GM19372 (cell line): ENCODE data around the gene FHL5.
"Not testable (repeated sequence)": the region's sequence is repeated elsewhere in the genome, so short reads cannot be mapped to it uniquely, and the experiment has no call there.

ENCODE experiments used
- ATAC-seq: cut with Tn5 transposase; IDR thresholded peaks from one replicate; pipeline ENCODE4 v1.9.1; 2021; ENCODE audit warnings: mild to moderate bottlenecking, low read depth, moderate library complexity; ENCODE audit not compliant: unreplicated experiment

FHL5 gene, protein sequence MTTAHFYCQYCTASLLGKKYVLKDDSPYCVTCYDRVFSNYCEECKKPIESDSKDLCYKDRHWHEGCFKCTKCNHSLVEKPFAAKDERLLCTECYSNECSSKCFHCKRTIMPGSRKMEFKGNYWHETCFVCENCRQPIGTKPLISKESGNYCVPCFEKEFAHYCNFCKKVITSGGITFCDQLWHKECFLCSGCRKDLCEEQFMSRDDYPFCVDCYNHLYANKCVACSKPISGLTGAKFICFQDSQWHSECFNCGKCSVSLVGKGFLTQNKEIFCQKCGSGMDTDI

DNA sequence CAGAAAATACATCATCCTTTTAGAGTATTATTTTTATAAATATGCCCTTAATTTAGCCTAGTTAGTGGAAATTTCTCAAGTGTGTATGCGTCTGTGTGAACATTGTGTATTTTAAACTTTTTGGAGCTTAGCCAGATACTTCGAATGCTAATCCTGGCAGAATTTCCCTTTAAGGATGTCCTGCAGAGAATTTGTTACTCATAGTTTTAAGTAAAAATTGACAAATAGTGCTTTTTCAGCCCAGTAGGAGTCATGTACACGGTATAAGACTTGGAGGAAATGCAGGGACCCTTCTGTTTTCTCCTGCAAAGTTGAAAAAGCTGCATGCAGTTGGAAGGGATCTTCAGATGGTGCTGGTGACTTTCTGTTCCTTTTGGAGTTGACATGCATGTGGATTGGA is at the start of gene FHL5:
FHL5 (plus strand) TSS at position 243 of the 400 bp plus-strand sequence. CDS start 40,486 bp downstream, outside the sequence.
- ATAC-seq: no peak

DNA sequence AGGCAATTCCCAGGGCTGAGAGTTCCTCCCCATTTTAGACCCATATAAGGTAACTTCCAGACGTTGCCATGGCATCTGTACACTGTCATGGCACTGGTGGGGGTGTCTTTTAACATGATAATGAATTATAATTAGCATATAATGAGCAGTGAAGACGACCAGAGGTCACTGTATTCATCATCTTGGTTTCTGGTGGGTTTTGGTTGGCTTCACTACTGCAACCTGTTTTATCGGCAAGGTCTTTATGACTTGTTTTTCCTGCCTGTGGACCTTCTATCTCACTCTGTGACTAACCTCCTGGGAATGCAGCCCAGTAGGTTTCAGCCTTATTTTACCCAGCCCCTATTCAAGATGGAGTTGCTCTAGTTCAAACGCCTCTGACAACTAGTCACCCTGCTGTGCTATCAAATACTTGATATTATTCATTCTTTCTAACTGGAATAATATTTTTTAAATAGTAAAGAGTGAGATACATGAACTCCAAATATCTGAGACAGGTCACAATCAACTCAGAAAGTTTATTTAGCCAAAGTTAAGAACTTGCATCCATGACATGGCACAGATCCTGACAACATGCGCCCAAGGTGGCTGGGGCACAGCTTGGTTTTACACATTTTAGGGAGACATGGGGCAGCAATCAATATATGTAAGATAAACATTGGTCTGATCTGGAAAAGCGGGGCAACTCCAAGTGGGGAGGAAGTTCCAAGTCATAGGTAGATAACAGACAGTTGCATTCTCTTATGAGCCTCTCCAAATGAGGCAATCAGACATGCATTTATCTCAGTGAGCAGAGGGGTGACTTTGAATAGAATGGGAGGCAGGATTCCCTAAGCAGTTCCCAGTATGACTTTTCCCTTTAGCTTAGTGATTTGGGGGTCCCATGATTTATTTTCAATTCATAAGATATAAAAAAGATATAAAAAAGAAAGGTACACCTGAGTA is 42.5 kb upstream of the FHL5 start:
- no peak for ATAC-seq

DNA sequence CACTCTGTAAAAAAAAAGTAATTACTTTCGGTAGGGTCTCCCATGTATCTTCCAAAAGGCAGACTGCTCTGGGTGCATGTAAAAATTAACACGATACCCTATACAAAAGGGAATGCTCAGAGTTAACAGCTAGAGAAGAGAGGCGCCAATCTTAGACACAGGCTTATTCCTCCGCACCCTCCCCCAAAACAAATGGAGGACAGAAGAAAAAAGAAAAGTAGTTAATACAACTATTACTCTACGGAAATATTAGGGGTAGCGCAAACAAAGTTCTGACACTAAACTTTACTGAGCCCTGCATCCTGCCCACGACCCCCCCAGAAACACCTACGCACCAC is 41.7 kb upstream of the FHL5 start:
- ATAC-seq: peak; percentile 22

DNA sequence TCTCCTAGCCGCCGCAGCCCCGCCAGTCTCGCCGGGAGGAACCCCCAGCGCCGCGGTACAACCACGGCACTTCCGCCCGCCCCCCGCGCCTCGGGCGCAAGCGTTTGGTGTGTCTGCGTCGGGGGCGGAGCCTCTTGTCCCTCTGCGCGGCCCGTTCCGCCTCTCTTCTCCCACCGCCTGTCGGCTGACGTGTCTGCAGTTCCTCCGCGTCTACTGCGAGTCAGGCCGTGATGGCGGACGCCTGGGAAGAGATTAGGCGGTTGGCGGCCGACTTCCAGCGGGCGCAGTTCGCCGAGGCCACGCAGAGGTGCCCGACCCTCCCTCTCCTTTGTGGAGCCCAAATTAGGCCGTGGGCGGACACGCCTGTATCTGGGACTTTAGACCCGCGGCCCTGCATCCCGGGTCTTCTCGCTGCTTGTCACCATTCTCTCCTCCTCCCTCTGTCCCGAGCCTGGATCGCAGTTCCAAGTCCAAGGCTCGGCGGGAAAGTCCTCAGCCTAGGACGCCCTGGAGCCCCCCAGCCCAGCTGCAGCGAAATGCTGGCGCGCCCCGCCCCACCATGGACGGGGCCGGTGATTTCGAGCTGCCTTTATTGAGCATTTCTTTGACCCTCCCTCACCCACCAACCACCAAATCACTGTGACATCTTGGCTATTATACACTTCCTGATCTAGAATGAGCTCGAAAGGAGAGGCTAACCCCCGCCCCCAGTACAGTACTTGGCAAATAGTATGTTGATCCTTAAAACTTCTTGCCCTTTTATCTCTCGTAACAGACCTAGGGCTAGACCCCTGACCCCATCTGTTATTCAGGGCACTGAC is 41.1 kb upstream of the FHL5 start, which contains the start of gene UFL1:
UFL1 (plus strand) TSS at position 163 of the 821 bp plus-strand sequence; CDS start at position 231, 68 bp downstream.
- ATAC-seq: peak; percentile 95

DNA sequence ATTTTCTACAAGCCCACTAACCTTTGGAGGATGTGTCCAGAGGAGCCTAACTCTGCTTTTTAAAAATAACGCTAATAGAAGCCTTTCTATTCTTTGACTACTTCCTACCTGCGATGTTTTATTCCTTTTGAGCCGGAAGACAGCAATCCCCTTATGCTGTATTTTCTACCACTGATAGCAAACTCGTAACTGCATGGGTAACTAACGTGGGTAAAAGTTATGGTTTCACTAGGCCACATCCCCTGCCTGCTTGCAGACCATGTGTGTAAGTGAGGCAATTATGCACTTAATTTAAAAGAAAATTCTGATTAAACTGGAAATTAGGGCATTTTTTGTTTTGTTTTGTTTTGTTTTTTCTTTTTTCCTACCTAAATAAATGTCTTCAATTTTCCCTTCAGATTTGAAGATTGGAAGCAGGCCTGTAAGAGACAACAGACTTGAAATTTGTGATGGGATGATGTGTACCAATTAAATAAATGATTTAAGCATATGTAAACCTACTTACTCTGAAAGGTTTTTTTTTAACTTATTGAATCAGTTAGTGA is 40.4 kb upstream of the FHL5 start:
- peak; percentile 15 for ATAC-seq

DNA sequence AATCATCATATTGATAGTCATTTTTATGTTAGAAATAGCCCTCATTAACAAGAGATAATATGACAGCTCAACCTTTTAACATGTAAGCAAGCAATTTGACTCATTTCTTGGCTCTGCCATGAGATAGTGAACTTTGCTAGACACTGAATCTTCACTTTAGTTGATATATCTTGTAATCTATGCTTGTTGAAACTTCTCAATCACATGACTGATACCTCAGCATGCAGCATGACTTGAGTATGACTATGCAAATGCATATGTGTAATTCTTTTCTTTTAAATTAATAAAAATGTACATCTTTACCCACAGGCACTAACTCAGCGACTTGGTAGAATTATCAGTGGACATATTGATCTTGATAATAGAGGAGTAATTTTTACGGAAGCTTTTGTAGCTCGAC is 34.7 kb upstream of the FHL5 start:
- no peak for ATAC-seq

DNA sequence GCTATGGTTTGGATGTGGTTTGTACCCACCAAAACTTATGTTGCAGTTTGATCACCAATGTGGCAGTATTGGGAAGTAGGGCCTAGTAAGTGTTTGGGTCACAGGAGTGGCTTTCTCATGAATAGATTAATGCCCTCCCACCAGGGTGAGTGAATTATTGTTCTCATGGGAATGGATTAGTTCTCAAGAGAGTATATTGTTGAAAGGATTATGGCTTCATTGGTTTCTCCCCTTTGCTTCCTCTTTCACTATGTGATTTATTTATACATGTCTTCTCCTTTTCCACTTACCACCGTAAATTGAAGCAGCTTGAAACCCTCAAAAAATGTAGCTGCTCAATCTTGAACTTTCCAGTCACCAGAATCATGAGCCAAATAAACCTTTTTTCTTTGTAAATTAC is 30.5 kb upstream of the FHL5 start:
- no peak for ATAC-seq

DNA sequence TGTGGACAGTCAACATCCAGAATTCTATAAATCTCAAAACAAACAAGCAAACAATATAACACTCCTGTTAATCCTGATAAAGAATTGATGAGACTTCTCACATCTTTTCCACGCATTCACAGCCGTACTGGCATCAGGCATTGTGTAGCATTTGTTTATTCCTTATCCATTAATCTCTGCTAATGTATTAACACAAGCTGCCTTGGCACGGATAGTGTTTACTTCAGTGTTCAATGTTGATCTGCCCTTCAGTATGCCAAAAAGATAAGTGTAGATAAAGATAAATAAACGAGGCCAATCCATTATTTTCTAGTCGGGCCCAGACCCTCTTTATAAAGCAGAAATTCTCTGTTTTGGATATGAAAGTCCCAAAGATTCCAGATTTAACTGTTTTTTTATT is 25.2 kb upstream of the FHL5 start:
- ATAC-seq: no peak

DNA sequence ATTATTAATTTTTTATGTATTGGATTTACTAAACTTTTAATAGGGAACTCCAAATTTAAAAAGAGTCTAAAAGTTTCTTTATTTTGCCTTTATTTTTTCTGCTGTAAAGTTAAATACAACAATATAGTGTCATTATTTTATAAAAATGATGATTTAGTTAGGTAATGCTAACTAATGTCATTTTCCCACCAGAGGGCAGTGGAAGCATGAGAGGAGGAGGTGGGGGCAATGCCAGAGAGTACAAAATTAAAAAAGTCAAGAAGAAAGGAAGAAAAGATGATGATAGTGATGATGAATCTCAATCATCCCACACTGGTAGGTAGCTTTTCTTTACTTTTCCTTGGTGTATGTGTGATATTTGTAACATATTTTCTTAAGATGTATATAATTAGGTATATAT is 20.2 kb upstream of the FHL5 start:
- ATAC-seq: no peak

DNA sequence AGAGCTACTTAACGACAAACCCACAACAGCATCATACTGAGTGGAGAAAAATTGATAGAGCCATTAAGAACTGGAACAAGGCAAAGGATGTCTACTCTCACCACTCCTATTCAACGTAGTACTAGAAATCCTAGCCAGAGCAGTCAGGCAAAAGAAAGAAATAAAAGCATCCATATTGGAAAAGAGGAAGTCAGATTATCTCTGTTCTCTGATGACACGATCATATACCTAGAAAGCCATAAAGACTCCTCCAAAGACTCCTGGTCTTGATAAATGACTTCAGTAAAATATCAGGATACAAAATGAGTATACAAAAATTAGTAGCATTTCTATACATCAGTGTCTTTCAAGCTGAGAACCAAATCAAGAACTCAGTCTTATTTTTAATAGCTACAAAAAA is 17.0 kb upstream of the FHL5 start:
- ATAC-seq: no peak

DNA sequence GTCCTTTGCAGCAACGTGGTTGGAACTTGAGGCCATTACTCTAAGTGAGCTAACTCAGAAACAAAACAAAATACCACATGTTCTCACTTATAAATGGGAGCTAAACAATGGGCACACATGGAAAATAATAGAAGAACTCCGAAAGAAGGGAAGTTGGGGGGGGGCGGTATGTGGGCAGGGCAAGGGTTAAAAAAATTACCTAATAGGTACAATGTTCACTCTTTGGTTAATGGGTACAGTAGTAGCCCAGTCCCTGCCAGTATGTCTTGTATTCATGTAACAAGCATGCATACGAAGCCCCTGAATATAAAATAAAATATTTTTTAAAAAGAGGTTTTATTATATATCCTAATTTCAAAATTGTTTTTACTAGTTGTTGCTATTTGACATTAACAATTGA is 15.3 kb upstream of the FHL5 start:
- no peak for ATAC-seq

DNA sequence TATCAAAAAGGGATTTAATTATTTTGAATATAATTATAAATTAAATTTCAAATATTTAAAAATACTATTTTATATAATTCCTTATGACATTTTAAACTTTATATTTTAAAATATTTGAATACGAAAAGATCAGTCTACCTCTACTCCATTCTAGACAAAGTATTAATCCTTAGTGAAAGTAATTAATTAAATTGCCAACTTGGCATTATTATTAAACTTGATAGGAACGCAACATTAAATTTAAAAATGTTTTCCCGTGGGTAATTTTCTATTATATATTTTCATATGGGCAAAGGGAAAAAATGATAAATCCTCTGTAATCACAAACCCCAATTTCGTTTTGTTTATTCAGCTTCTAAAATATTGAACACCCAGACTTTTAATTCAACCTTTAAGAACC is 8.4 kb upstream of the FHL5 start:
- no peak for ATAC-seq

DNA sequence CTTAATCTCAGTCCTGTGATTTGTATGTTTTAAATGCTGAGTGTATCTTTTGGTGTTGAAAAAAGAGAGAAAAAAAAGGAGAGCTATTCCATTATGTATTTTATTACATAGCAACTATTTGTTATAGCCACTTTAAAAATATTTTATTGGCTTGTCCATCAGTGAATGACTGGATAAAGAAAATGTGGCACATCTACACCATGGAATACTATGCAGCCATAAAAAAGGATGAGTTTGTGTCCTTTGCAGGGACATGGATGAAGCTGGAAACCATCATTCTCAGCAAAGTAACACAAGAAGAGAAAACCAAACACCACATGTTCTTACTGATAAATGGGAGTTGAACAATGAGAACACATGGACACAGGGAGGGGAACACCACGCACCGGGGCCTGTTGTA is 3.2 kb upstream of the FHL5 start:
- not testable (repeated sequence) for ATAC-seq

DNA sequence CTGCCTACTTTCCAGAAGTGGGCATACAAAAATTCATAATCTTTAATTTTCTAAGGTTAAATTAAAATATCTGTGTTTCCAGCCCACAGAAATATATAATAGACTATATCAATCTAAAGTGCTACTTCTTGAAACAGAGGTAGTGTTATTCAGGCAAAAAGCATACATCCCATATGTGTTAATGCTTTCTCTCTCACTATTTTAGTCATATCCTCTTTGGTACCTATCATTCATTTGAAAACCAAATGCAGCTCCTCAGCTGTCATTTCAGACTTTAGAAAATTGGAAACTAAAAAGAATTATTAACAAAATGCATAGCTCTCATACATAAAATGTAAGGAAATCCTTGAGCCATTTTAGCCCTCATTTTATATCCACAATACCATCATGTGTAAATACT is 925 bp downstream of the FHL5 start:
- no peak for ATAC-seq

DNA sequence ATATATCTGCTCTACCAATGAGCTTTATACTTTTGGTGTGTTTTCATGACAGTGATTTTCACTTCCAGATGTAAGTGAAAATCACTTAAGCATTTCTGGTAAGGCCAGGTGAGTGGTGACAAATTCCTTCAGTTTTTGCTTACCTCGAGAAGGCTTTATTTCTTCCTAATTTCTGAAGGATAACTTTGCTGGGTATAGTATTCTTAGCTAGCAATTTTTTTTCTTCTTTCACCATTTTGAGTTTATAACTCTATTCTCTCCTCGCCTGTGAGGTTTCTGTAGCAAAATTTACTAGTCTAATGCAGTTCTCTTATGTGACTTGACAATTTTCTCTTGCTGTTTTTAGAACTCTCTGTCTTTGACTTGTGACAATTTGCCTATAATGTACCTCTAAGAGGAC is 7.1 kb downstream of the FHL5 start:
- ATAC-seq: no peak

DNA sequence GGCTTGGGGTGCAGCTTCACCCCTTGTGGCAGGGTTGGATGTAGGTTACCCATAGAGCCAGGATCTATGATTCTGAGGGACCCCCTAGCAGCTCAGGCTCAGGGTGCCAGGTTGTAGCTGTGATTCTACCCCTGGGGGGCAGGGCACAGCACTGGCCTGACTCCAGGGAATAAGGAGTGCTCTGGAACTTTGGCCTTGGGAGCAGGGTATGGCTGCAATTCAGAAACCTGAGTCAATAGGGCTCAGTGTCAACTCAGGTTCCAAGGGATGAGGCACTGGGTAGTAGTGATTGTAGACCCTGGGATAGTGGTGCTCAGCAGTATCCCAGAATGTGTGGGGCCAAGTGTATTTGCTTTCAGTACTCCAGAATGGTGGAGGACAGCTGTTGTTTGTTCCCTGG is 8.6 kb downstream of the FHL5 start:
- no peak for ATAC-seq

DNA sequence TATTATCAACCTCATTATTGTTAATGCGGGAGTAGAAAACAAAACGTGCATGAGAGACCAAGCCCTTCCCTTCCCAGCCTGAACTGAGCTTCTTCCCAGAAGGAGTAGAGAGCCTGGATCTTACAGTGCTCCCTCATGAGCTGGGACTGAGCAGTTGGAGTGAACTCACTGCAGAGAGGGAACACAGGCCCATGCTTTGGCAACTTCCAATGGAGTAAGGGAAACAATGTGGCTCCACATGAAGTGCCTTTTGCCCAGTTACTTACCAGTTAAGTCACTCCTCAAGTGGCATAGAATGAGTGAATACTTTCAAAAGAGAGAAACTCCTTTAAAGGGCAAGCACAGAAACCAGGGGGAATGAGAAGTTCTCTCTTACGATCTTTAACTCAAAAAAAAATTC is 12.4 kb downstream of the FHL5 start:
- no peak for ATAC-seq

DNA sequence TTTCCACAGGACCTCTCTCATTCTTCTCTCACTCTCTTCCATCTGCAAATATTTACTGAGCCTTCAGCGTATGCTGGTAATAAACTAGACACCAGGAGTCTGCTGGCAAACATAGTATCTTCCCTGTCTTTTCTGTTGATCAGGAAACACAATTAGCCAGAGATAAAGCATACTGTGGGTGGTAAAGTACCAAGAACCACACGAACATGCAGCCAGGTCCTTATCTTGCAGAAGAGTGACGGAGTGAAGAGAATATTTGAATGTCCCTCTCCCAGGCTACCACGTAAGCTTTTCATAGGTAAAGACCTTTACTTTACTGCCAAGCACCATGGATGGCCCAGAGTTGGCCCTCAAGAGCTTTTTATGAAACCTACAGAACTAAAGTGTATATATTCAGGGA is 13.3 kb downstream of the FHL5 start:
- no peak for ATAC-seq

DNA sequence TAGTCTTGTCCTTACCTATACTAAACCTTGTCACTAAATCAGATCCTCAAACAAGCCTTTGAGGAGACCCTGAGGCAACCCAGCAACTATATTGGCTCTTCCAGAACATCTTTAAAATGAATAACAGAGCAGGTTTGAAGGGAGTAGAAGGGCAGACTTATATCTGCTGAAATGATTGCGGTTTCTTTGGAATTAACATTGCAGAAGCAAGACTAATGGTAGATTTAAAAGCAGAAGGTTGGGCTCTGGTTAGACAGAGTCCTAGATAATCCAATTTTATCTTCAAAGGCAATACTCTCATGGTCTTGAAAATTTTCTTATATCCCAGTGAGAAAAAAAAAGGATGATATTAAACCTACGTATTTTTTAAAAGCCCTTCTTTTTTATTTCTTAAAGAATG is 19.1 kb downstream of the FHL5 start:
- ATAC-seq: no peak

DNA sequence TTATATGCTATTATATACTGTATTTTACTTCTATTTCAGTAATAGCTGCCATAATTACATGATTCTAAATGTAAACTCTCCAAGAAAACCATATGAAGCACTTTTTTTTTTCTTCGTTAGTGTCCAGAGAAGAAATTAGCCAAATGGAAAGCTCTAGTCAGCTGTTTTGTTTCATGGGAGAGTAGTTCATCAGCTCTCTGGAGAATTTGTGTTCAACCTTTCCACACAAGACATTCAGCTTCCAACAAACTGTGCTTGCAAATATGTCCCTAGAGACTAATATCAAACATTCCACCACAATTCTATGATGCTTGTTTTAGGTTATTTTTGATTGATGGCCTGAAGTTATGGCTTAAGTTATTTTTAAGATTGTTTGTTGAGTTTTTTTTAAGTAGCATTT is 19.5 kb downstream of the FHL5 start:
- ATAC-seq: no peak

DNA sequence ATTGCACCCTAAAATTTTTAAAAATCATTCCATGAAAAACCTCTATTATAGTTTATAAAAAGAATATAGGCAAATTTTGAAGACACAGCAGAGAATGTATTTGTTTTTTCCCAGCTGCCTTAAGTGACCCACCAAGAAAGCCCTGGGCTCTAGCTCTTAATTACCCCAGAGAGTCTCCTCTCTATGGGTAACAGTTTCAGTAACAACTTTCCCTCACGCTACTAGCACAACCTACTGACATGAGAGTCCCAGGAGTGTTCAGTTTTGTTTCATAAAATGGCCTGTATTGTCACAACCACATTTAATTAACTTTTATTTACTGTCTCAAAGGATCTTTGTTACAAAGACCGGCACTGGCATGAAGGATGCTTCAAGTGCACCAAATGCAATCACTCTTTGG is 41.5 kb downstream of the FHL5 start:
- ATAC-seq: no peak
